CD14-positive monocyte (primary cell): Measurements from ENCODE around the gene FN1. TPM values are rescaled to one million over a fixed set of nuclear protein-coding genes. Genes with fewer than 3 reads are reported as not detected.

Experiments used
- DNase-seq, 3 donors: peaks; one replicate each; pipeline ENCODE4 v3.0.0-alpha.2; 2011 to 2022
- H2AFZ ChIP-seq: 2 replicates; pipeline ENCODE4 v1.6.0; 2012; ENCODE audit warnings: mild to moderate bottlenecking, low read depth, low read length, inconsistent platforms; ENCODE audit not compliant: insufficient read depth, poor library complexity, severe bottlenecking
- H3K27ac ChIP-seq, 2 donors: 1 replicate in 1 of 2; 2 replicates in 1 of 2; pipeline ENCODE4 v1.5.1; 2012 to 2013; ENCODE audit warnings: low read length in 2 of 2, control low read depth in 1 of 2, inconsistent platforms in 1 of 2, low read depth in 1 of 2, mild to moderate bottlenecking in 1 of 2
- H3K27me3 ChIP-seq, 2 donors: one replicate each; pipeline versions ENCODE4 v1.6.0 to v1.6.1; 2011 to 2013; ENCODE audit warnings: low read length in 2 of 2; ENCODE audit not compliant: control insufficient read depth in 2 of 2, insufficient read depth in 2 of 2
- H3K36me3 ChIP-seq, 2 donors: replicated peaks in 1 of 2; 1 replicate in 1 of 2; 2 replicates in 1 of 2; pipeline versions ENCODE4 v1.5.1 to v1.6.1; 2012 to 2013; ENCODE audit warnings: low read length in 2 of 2, control low read depth in 1 of 2, inconsistent platforms in 1 of 2, mild to moderate bottlenecking in 1 of 2; ENCODE audit not compliant: insufficient read depth in 2 of 2, control insufficient read depth in 1 of 2
- H3K4me1 ChIP-seq, 2 donors: 1 replicate in 1 of 2; 2 replicates in 1 of 2; pipeline versions ENCODE4 v1.5.1 to v1.6.1; 2012 to 2013; ENCODE audit warnings: low read length in 2 of 2, control low read depth in 1 of 2, inconsistent platforms in 1 of 2, mild to moderate bottlenecking in 1 of 2, moderate library complexity in 1 of 2; ENCODE audit not compliant: insufficient read depth in 2 of 2, control insufficient read depth in 1 of 2
- H3K4me2 ChIP-seq: replicated peaks from 2 replicates; pipeline ENCODE3; 2012; ENCODE audit warnings: low read length, moderate library complexity, mild to moderate bottlenecking; ENCODE audit not compliant: poor library complexity, severe bottlenecking; ENCODE audit errors: extremely low read depth
- H3K4me3 ChIP-seq, 3 experiments: fragments of 200-600 bp in 1 of 3; sonication (generic) in 1 of 3; replicated peaks in 1 of 3; 1 replicate in 2 of 3; 2 replicates in 1 of 3; pipeline ENCODE4 v1.5.1; 2011 to 2013; ENCODE audit warnings: low read length in 3 of 3, mild to moderate bottlenecking in 3 of 3, control low read depth in 2 of 3, low read depth in 2 of 3, inconsistent platforms in 1 of 3, moderate library complexity in 1 of 3
- H3K79me2 ChIP-seq: 2 replicates; pipeline ENCODE4 v1.6.0; 2012; ENCODE audit warnings: mild to moderate bottlenecking, control low read depth, inconsistent platforms, low read length, moderate library complexity; ENCODE audit not compliant: insufficient read depth
- H3K9ac ChIP-seq: 2 replicates; pipeline ENCODE4 v1.6.0; 2017; ENCODE audit warnings: low read length, mild to moderate bottlenecking; ENCODE audit not compliant: insufficient read depth, poor library complexity, severe bottlenecking
- H3K9me3 ChIP-seq, 2 donors: replicated peaks in 1 of 2; 1 replicate in 1 of 2; 2 replicates in 1 of 2; pipeline versions ENCODE4 v1.5.1 to v1.6.1; 2012 to 2013; ENCODE audit warnings: low read length in 2 of 2, control low read depth in 1 of 2; ENCODE audit not compliant: control insufficient read depth in 1 of 2, insufficient read depth in 1 of 2
- H4K20me1 ChIP-seq: 2 replicates; pipeline ENCODE4 v1.6.0; 2012; ENCODE audit warnings: mild to moderate bottlenecking, low read length, control low read depth, moderate library complexity; ENCODE audit not compliant: insufficient read depth
- H3K27ac Mint-ChIP-seq, 7 donors: one replicate each; pipeline ENCODE4 v1.8.0; 2020; ENCODE audit warnings: mild to moderate bottlenecking in 7 of 7, mixed read lengths in 7 of 7, moderate library complexity in 6 of 7, inconsistent platforms in 2 of 7
- H3K27me3 Mint-ChIP-seq, 3 donors: one replicate each; pipeline ENCODE4 v1.8.0; 2021 to 2022; ENCODE audit warnings: low read depth in 3 of 3, mild to moderate bottlenecking in 3 of 3, mixed read lengths in 3 of 3, moderate library complexity in 3 of 3, inconsistent platforms in 1 of 3
- H3K36me3 Mint-ChIP-seq, 2 donors: one replicate each; pipeline ENCODE4 v1.8.0; 2020; ENCODE audit warnings: mixed read lengths in 2 of 2, inconsistent platforms in 1 of 2, mild to moderate bottlenecking in 1 of 2
- H3K4me1 Mint-ChIP-seq: one replicate; pipeline ENCODE4 v1.8.0; 2020; ENCODE audit warnings: mild to moderate bottlenecking, mixed read lengths
- H3K4me3 Mint-ChIP-seq, 2 donors: one replicate each; pipeline ENCODE4 v1.8.0; 2020; ENCODE audit warnings: mild to moderate bottlenecking in 2 of 2, mixed read lengths in 2 of 2, moderate library complexity in 1 of 2
- H3K9me3 Mint-ChIP-seq, 7 donors: one replicate each; pipeline ENCODE4 v1.8.0; 2020 to 2022; ENCODE audit warnings: mixed read lengths in 7 of 7, mild to moderate bottlenecking in 6 of 7, moderate library complexity in 6 of 7, inconsistent platforms in 2 of 7
- CTCF ChIP-seq: fragments of 200-600 bp; IDR thresholded peaks from one replicate; pipeline ENCODE4 v1.8.0; 2022; ENCODE audit warnings: antibody characterized with exemption, mild to moderate bottlenecking
- WGBS: methylation state at CpG from one replicate; pipeline ENCODE4 v1.1.5; 2013; ENCODE audit warnings: missing lambda C conversion rate; ENCODE audit not compliant: insufficient coverage; 5-methylcytosine and 5-hydroxymethylcytosine counted together
- intact Hi-C, 2 donors: fragments of 100-400 bp; cut with micrococcal nuclease; formaldehyde crosslinking; loops; one replicate each; pipeline versions ENCODE4 v1.15.0 to v1.15.1; 2023
- polyA plus RNA-seq, 3 donors: library from polyadenylated mRNA; depleted of rRNA in 1 of 3; unstranded in 2 of 3; stranded (reverse) in 1 of 3; fragments of 300-500 nt in 2 of 3; fragments of >200 nt in 1 of 3; fragmentation: Illumina TruSeq in 2 of 3; gene quantifications; 1 replicate in 2 of 3; 2 replicates in 1 of 3; pipeline ENCODE4 v1.2.3, GENCODE V29; 2012 to 2021

The FN1 gene
- polyA plus RNA-seq, 3 donors = 0.21 to 0.72 (median 0.23) TPM

GRCh38 chr2:215394102-215394805 lies 41.6 kb downstream of the FN1 start:
- H3K79me2 ChIP-seq = no peaks in the 10 kb centered on the region
- no peak overlapping the region for H3K27ac ChIP-seq
- intact Hi-C loops = no loop called here
- Mint-ChIP-seq H3K27ac (no peak overlapping the region), H3K4me1 (peaks cover 7% of the 10 kb centered on the region), H3K4me3 (no peak overlapping the region), H3K9me3 (no peaks in the 10 kb centered on the region), H3K27me3 (peaks cover 0 to 3% (median 0%) of the 10 kb centered on the region in 3 donors), H3K36me3 (no peaks in the 10 kb centered on the region)
- no peak overlapping the region for H3K4me2 ChIP-seq
- WGBS = 100% methylated on average over 2 of the region's 7 CpGs
- no peaks in the 10 kb centered on the region for H3K9me3 ChIP-seq
- TF ChIP-seq CTCF = no peak
- no peak overlapping the region for H2AFZ ChIP-seq
- no peaks in the 10 kb centered on the region for H4K20me1 ChIP-seq
- H3K9ac ChIP-seq = no peak overlapping the region
- no peaks in the 10 kb centered on the region for H3K27me3 ChIP-seq
- H3K4me3 ChIP-seq = no peak overlapping the region
- DNase-seq = no peak
- H3K4me1 ChIP-seq = peaks cover 5 to 9% of the 10 kb centered on the region in 2 donors
- no peaks in the 10 kb centered on the region for H3K36me3 ChIP-seq

GRCh38 chr2:215392687-215393270 lies 43.1 kb downstream of the FN1 start:
- H3K9ac ChIP-seq = no peak overlapping the region

More at GRCh38 chr2:215392687-215393270, 43.1 kb downstream of the FN1 start:
- no peaks in the 10 kb centered on the region for H3K9me3 Mint-ChIP-seq
- Histone ChIP-seq H4K20me1 (no peaks in the 10 kb centered on the region), H3K4me3 (no peak overlapping the region), H3K4me2 (no peak overlapping the region), H2AFZ (no peak overlapping the region), H3K4me1 (peaks cover 5 to 9% of the 10 kb centered on the region in 2 donors), H3K36me3 (no peaks in the 10 kb centered on the region), H3K27ac (no peak overlapping the region), H3K79me2 (no peaks in the 10 kb centered on the region), H3K9me3 (no peaks in the 10 kb centered on the region), H3K27me3 (no peaks in the 10 kb centered on the region)
- H3K27me3 Mint-ChIP-seq = peaks cover 0 to 3% (median 0%) of the 10 kb centered on the region in 3 donors
- WGBS = 96% methylated on average over 10 of the region's 12 CpGs
- no peaks in the 10 kb centered on the region for H3K36me3 Mint-ChIP-seq
- H3K4me3 Mint-ChIP-seq = no peak overlapping the region
- peaks cover 7% of the 10 kb centered on the region for H3K4me1 Mint-ChIP-seq
- intact Hi-C loops = no loop called here
- TF ChIP-seq CTCF = no peak
- DNase-seq = no peak
- H3K27ac Mint-ChIP-seq = no peak overlapping the region
